ENCODE data around the gene RANBP9. TPM values are rescaled to one million over a fixed set of nuclear protein-coding genes. Genes with fewer than 3 reads are reported as not detected.

RANBP9 gene
- polyA plus RNA-seq, 3 donors, result 46.6 to 48.8 (median 48.0) TPM

DNA sequence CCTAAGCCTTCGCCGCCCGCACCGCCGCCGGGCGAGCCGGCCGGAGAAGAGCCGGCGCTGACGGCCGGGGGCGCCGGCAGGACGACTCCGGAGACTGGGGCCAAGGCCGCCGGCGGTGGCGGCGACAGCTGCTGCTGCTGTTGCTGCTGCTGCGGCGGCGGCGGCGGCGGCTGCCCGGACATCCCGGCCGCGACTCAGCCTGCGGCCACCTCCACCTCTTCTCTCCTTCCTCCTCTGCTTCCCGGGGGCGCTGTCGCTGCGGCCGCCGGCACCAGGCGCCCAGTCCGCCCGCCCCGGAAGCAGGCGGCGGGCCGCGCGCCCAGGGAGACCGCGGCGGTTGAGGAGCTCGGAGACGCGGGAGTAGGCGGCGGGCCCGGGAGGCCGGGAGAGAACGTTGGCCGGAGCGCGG is 307 bp downstream of the RANBP9 start:
- no peak for DNase-seq (ENCODE audit: low read depth in 3 of 3, low spot score in 2 of 3)

DNA sequence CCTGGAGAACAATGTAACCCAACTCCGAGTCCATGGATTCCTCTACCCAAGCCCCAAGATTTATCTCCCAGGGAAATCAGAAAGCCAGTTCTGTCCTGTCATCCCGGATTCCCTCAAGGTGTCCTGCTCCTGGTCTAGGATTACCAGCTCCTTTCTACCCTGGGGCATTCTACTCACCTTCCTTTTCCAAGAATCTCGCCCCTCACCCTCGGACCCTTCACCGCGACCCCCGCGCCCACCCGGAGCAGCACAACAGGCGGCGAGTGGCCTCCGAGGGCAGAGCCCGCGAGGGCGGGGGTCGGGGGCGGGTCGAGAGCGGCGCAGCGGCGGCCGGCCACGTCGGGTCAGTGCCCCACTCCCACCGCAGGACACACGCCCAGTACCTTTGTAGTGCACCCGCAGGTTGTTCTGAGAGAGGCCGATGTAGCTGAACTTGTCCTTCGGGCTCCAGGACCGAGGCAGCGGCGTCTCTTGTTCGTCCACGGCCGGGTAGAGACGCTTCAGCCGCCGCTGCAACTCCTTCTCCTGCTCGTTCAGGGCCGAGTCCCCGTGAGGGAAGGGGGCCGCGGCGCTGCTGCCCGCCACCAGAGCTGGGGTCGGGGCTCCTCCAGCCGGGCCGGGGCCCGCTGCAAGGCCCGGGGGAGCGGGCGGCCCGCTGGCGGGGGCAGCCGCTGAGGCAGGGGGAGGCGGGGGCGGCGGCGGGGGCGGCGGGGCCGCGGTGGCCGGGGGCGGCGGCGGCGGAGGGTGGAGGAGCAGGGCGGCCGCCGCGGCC is 897 bp downstream of the RANBP9 start:
- DNase-seq (ENCODE audit: low read depth in 3 of 3, low spot score in 2 of 3), result no peak

DNA sequence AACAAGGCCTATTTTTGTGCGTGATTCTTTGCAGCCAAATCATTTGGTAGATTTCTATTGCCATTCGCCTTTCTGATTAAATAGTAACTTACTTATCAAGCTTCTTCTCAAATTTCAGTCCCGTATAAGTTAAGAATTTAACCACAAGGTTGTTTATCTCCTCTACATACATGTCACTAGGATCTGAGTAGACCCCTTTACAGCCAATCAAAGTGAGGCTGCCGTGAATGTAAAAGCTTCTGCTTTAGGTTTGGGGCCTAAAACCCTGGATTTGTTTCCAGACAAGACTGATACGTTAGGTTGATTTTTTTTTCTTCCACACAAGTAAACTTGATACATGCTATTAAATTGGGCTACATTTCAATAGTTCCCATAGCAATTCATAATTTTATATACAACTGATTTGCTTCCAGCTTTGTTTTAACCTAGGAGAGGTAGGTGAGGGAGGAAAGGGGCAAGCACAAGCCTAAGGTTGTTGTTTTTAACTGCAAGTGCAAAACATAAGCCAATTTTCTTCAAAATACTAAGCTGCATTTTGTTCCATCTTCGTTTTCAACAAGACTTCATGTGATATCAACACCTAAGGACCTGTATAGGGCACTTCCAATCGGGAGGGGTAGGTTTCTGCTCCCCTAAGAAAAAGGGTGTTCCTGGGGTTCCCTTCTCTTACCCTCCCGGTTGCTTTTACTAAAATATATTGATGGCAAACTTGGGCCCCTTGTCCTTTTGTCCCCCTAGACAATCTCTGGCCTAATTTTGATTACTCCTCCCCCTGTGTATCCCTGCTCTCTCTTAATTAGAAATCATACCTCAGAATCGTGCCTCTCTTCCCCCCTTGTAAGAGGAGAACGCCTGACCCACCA is 1.7 kb downstream of the RANBP9 start:
- DNase-seq (ENCODE audit: low read depth in 3 of 3, low spot score in 2 of 3), result no peak

DNA sequence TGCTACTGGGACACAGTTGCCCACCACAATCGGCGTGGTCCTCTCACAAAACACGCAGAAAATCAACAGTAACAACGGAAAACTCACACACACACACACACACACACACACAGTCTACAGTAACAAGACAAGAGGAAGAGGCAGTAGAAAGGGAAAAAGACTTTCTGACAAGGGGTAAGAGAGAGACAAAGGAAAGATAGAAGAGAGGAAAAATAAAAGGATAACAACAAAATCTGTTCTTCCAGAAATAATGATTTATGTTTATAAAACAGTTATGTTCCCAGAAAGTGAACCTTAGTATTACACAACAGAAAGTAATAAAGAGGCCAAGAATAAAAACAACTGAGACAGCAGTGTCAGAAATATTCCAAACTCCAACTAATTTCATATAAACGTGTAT is 2.9 kb downstream of the RANBP9 start:
- DNase-seq (ENCODE audit: low read depth in 3 of 3, low spot score in 2 of 3), result no peak

DNA sequence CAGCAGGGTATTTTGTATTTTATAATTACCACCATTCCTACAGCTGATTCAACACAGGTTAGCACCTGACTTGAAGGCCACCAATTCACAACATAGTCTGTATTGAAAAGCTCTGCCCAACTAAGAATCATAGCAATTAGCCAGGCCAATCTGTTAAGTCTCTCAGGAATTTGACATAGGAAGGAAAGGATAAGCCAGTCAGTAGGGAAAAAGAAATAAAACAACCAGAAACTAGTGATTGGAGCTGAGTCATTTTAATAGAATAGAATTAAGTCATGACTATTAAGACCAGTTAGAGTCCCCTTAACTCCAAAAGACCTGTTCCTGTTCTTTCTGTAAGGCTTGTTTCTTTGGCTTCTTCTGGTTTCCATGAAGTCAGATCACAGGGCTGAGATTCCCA is 8.1 kb downstream of the RANBP9 start:
- no peak for DNase-seq (ENCODE audit: low read depth in 3 of 3, low spot score in 2 of 3)

DNA sequence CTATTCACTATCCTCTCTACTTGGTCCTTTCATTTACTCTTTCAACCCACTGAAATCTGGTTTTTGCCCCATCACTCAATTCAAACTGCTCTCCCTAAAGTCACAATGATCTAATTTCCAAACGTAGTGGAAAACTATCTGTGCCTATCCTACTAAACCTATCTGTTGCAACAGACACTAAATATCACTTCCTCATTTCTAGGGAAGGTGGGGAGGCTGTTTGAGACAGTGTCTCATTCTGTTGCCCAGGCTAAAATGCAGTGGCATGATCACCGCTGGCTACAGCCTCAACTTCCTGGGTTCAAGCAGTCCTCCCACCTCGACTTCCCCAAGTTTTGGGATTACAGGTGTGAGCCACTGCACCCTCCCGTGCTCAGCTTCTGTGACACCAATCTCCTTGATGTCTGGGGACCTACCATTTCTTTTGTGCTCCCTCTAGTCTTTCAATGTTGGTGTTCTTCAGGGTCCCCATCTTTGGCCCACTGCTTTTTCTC is 8.8 kb downstream of the RANBP9 start:
- no peak for DNase-seq (ENCODE audit: low read depth in 3 of 3, low spot score in 2 of 3)

DNA sequence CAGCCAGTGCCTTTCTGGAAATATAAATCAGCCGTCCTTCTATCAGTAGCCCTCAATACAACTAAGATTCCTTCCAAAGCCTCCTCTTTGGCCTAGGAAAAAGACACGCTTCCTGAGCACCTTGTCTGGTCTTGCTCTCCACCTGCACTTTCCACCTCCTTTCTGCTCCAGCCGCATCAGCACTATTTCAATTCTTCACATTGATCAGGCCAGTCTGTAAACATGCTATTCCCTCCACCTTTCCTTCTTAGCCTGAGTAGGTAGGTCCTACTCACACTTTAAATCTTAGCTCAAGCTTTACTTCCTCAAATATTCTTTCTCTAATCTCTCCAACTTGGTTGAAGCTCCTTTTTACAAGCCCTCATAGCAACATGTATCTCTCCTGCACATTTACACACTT is 11.4 kb downstream of the RANBP9 start:
- no peak for DNase-seq (ENCODE audit: low read depth in 3 of 3, low spot score in 2 of 3)

DNA sequence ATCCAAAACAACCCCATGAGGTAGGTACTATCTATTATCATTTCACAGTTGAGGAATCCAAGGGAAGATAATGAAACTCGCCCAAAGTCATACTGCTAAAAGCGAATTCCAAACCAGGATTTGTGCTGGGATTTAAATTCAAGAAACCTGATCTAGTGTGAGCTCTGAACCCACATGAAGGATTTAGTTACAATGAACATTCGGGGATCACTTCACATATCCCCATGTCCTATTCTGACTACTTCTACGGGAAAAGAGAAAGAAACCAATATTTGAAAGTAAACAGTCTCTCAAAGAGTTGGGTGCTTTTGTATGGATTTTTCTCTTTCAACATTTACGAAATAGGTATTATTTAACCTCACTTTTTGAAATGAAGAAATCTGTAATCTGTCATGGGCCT is 12.9 kb downstream of the RANBP9 start:
- no peak for DNase-seq (ENCODE audit: low read depth in 3 of 3, low spot score in 2 of 3)

DNA sequence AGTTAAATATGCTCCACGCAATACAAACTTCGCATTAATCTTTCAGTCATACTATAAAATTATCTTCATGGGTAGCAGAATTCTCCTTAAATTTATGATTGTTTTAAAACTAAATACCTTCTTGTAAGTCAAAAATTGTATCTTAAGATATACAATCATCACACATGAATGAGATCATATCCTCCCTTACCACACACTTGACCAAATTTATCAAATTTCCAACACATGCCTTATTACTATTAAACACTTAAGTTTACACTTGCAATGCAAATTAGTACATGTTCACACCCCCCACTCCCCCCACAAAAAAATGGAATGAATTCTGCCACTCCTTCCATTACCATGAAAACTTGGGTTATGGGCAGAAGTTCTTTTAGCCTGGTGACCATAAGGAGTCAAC is 13.8 kb downstream of the RANBP9 start:
- no peak for DNase-seq (ENCODE audit: low read depth in 3 of 3, low spot score in 2 of 3)

DNA sequence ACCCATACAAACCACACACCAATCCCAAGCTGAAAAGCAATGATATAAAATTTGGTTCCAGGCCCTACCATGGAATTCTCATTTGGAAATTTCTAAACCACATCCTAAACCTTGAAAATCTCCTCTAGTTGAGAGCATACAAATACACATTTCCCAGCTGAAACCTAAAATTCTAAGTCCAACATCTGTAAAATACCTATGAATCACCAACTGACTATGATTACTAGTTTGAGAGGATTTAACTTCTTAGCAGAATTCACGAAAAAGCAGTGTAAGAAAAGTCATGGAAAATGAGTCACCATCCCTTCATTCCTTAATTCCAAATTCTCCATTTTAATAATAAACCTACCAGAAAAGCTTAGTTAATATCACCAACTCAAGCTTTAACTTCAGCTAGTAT is 15.4 kb downstream of the RANBP9 start:
- DNase-seq (ENCODE audit: low read depth in 3 of 3, low spot score in 2 of 3), result no peak

DNA sequence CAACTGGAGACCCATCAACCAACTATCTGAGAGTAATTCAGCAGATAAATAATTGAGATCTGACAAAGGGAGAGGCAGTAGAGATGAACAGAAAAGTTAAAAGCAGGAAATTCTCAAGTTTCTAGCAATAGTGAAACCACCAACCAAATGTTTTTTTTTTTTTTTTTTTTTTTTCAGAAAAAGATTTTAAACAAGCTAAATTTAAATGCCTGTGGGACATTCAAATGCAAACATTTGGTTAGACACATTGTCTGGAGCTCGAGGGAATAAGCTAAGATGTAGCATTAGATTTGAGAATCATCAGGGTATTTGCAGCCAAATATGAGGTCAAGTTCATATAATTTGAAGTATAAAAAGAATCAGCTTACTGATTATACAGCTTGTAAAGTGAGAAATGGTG is 16.4 kb downstream of the RANBP9 start:
- no peak for DNase-seq (ENCODE audit: low read depth in 3 of 3, low spot score in 2 of 3)

DNA sequence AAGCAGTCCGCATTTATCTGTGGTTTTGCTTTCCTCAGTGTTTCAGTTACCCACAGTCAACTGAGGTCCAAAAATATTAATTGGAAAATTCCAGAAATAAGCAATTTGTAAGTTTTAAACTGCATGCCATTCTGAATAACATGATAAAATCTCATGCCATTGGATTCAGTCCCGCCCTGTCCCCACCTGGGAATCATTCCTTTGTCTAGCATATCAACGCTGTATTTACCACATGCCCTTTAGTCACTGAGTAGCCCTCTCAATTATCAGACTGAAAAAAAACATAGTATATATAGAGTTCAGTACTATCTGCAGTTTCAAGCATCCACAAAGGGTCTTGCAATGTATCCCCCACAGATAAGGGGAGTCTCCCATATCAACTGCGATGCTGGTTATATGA is 17.1 kb downstream of the RANBP9 start:
- DNase-seq (ENCODE audit: low read depth in 3 of 3, low spot score in 2 of 3), result no peak

DNA sequence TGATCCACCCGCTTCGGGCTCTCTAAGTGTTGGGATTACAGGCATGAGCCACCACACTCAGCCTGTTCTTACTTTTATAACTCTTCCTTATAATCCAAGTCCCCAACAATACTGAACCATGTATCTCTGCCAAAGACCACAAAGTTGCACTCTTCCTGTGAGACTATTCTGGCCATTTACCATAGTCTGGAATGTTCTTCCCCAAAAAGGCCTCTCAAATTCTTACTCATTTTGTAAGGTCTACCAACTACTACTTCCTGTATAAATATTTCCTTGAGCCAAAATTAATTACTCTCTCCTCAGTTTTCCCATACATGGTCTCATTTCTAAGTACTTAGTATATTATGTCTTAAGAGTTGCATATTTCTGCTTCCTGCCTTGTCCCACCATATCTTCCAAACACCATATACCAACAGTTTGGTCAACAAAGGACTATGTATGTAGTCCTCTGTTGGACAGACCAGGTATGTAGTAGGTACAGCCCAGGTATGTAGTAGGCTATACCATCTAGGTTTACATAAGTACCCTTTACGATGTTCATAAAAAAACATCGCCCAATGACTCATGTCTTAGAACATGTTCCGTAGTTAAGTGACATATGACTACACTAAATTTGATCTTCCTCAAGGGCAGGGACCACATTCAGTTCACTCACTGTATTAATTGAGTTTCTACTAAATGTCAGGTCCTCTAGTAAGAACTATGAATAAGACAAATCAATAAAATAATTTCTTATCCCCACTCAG is 22.0 kb downstream of the RANBP9 start:
- DNase-seq (ENCODE audit: low read depth in 3 of 3, low spot score in 2 of 3), result no peak

DNA sequence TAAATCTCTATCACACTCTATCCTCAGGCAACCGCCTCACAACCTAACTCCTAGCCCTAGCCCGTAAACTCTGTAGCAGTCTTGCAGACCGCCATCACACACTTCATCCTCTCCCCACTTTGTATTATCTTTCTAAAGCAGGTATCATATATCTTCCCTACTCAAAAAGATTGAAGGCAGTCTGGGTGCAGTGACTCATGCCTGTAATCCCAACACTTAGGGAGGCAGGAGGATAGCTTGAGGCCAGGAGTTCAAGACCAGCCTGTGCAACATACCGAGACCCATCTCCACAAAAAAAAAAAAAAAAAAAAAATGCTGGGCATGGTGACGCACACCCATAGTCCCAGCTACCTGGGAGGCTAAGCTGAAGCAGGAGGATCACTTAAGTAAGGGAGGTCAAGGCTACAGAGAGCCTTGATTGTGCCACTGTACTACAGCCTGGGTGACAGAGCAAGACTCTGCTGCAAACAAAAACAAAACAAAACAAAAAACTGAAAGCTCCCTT is 22.9 kb downstream of the RANBP9 start:
- DNase-seq (ENCODE audit: low read depth in 3 of 3, low spot score in 2 of 3), result no peak

DNA sequence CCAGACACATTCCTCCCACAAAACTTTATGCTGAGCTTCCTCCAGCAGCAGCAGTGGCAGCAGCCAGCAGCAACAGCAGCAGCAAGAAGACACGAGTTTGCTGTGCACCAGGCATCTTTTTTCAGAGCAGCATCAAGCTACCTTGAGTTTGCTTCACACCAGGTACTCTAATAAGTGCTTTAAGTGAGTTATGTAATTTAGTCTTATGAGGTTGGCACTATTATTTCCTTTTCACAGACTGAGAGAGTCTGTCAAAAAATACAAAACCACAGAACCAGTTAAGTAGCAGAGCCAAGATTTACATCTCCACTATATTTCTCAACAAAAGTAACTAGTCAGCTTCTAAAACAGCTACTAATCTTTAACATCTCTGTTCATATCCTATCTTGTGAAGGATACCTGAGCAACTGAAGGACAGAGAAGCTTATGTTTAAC is 23.7 kb downstream of the RANBP9 start:
- DNase-seq (ENCODE audit: low read depth in 3 of 3, low spot score in 2 of 3), result no peak

DNA sequence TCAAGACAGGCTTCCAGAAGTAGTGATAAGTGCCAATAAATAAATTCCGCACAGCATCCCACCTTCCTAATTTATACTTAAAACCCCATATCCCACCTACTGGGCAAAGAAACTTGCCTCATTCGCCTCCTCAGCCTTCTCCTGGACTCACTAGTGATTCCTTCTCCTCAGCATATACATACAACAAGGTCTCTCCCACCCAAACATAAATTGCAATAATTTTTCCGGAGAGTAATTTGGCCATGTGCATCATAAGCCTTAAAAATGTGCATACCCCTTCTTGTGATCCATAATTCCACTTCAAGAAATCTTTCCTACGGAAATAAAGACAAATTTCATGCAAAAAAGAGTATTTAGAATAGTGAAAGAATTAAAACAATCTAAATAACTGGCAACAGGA is 26.8 kb downstream of the RANBP9 start:
- no peak for DNase-seq (ENCODE audit: low read depth in 3 of 3, low spot score in 2 of 3)

DNA sequence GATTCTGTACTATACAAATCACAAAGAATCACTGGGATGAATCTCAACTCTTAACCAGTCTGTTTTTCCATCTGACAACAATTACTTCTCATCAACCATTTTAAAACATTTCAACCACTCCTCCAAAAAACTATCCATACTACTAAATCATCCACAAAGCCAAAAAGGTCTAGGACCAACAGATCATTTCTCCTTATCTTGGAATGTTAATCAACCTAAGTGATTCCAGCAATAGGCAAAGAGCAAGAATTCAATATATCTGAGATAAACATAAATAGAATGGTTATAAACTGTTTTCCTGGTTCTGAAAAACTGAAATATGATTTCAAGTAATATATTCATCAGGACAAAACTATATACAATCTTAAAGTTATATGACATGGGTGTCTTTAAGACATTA is 28.6 kb downstream of the RANBP9 start:
- no peak for DNase-seq (ENCODE audit: low read depth in 3 of 3, low spot score in 2 of 3)

DNA sequence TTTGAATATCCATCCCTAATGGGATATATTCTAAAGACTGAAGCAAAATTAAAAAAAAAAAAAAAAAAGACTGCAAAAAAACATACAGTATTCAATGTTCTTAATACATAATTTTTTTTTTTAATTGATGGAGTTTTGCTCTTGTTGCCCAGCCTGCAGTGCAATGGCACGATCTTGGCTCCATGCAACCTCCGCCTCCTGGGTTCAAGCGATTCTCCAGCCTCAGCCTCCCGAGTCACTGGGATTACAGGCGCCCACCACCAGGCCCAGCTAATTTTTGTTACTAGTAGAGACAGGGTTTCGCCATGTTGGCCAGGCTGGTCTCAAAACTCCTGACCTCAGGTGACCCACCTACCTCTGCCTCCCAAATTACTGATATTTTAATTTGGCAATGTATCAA is 29.3 kb downstream of the RANBP9 start:
- DNase-seq (ENCODE audit: low read depth in 3 of 3, low spot score in 2 of 3), result no peak

DNA sequence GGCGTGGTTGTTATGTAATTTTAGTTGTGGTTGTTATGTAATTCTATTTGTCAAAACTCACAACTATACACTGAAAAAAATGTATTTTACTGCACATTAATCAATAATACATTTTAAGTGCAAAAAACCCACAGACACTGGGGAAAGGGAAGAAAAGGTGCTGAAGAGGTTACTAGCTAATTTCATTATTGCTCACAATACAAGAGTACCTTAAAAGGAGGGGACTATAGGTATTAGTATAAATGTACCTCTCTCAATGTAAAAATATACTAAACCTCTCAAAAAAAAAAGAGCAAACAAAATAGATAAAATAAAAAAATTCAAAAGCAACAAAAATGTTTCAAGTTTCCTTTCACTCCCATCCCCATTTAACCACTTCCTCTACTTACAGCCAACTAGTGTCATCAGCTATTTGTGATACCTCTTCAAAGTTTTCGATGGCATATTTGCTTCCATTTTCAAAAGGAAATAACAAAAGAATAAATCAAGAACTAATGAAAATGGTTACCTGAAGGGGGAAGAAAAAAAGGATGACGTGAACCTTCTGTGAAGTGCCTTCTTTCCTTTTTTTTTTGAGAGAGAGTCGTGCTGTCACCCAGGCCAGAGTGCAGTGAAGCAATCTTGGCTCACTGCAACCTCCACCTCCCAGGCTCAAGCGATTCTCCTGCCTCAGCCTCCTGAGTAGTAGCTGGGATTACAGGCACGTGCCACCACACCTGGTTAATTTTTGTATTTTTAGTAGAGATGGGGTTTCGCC is 30.2 kb downstream of the RANBP9 start:
- DNase-seq (ENCODE audit: low read depth in 3 of 3, low spot score in 2 of 3), result no peak

DNA sequence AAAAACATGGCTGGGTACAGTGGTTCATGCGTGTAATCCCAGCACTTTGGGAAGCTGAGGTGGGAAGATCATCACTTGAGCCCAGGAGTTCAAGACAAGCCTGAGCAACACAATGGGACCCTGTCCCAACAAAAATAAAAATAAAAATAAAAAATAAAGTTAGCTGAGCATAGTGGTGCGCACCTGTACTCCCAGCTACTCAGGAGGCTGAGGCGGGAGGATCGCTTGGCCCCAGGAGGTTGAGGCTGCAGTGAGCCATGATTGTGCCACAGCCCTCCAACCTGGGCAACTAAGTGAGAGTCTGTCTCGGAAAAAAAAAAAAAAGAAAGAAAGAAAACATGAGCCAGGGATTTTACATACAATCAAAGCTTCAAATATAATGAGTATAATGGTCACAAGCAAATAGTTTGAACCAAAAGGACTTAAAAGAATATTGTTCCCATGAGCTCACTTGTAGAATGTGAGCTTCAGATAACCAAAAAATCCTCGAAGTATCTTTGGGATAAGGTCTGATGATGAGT is 31.1 kb downstream of the RANBP9 start:
- no peak for DNase-seq (ENCODE audit: low read depth in 3 of 3, low spot score in 2 of 3)

Measured in right renal cortex interstitium (tissue), 3 donors.